ENCODE measurements around the gene LGR6.
"Not testable (repeated sequence)": the region's sequence is repeated elsewhere in the genome, so short reads cannot be mapped to it uniquely, and the experiment has no call there.

The LGR6 gene

GRCh38 chr1:202160377-202160940, 33.1 kb upstream of the LGR6 start, which contains the start of gene PTPN7:
TSS of gene PTPN7 (minus strand) at chr1:202160602. CDS start at chr1:202159402, 1,200 bp downstream.
- peak; percentile 87 for DNase-seq (ENCODE audit: low read depth)

GRCh38 chr1:202161151-202162046, 32.2 kb upstream of the LGR6 start:
- DNase-seq (ENCODE audit: low read depth), result no peak

- peak; percentile 64 for DNase-seq (ENCODE audit: low read depth)
Observed at GRCh38 chr1:202162047-202162417, 31.6 kb upstream of the LGR6 start.

GRCh38 chr1:202162418-202163280, 30.9 kb upstream of the LGR6 start:
- DNase-seq (ENCODE audit: low read depth), result no peak

- DNase-seq (ENCODE audit: low read depth), result no peak
Observed at GRCh38 chr1:202163281-202164270, 30.0 kb upstream of the LGR6 start.

- DNase-seq (ENCODE audit: low read depth), result peak; percentile 50
Observed at GRCh38 chr1:202164271-202165037, 29.1 kb upstream of the LGR6 start.

GRCh38 chr1:202165267-202165941, 28.2 kb upstream of the LGR6 start:
- peak; percentile 52 for DNase-seq (ENCODE audit: low read depth)

- no peak for DNase-seq (ENCODE audit: low read depth)
Observed at GRCh38 chr1:202165942-202166843, 27.4 kb upstream of the LGR6 start.

GRCh38 chr1:202167054-202167453, 26.5 kb upstream of the LGR6 start:
- not testable (repeated sequence) for DNase-seq (ENCODE audit: low read depth)

- no peak for DNase-seq (ENCODE audit: low read depth)
Observed at GRCh38 chr1:202167708-202168415, 25.7 kb upstream of the LGR6 start.

- no peak for DNase-seq (ENCODE audit: low read depth)
Observed at GRCh38 chr1:202168861-202169260, 24.7 kb upstream of the LGR6 start.

GRCh38 chr1:202170726-202171125, 22.9 kb upstream of the LGR6 start:
- DNase-seq (ENCODE audit: low read depth), result no peak

GRCh38 chr1:202171292-202172014, 22.1 kb upstream of the LGR6 start:
- DNase-seq (ENCODE audit: low read depth), result no peak

- no peak for DNase-seq (ENCODE audit: low read depth)
Observed at GRCh38 chr1:202172015-202172355, 21.6 kb upstream of the LGR6 start.

- DNase-seq (ENCODE audit: low read depth), result no peak
Observed at GRCh38 chr1:202173993-202174392, 19.6 kb upstream of the LGR6 start.

GRCh38 chr1:202176949-202177927, 16.4 kb upstream of the LGR6 start:
- DNase-seq (ENCODE audit: low read depth), result no peak

Measured in stimulated activated CD8-positive, alpha-beta memory T cell treated with anti-CD3 and anti-CD28 coated beads, Interleukin-4, amount 100 ng/mL, for 24 hours (primary cell).